ENCODE results near the gene MARK3. TPM values are rescaled to one million over a fixed set of nuclear protein-coding genes. Genes with fewer than 3 reads are reported as not detected.
A peak's percentile ranks its signal among the peaks of the same experiment; 100 is the strongest.

MARK3 gene
- total and polyA plus RNA-seq, 2 of the 4 experiments (the other 2 are of a cell fraction), result 78.5 to 80.5 TPM

DNA sequence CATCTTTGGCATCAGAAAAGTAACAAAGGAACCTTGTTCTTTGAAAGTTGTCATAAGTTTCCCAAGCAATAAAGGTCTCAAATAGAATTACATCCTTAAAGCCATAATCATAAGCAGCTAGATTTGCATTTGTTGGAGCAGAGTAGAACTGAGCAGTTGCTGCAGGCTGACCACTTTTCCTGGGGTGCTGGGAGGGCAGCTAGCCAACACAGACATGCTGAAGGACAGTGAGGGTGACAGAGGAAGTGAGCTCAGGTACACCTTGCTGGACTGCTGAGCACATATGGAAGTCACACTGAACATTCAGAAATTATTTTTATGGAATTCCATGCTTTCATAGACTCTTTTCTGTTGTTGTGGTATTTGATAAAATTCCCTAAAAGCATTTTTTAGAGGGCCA is 66.2 kb downstream of the MARK3 start:
- Histone ChIP-seq H3K4me2 (ENCODE audit: low read depth, low read length) (no peak overlapping the region), H2BK20ac (ENCODE audit: low read depth, low read length) (no peak overlapping the region), H3K4ac (ENCODE audit: low read depth, low read length) (no peak overlapping the region), H4K20me1 (ENCODE audit: insufficient read depth, low read length) (peaks cover 40% of the 10 kb centered on the region), H2BK120ac (ENCODE audit: low read depth, low read length) (no peak overlapping the region), H2AFZ (replicated peaks; ENCODE audit: low read length, poor library complexity) (no peak overlapping the region), H3K36me3 (ENCODE audit: control insufficient read depth, insufficient read depth, low read length) (peaks cover 14% of the 10 kb centered on the region), H3K4me3 (ENCODE audit: insufficient read depth, low read depth, low read length) (no peak overlapping the region), H2AK9ac (replicated peaks; ENCODE audit: low read depth, low read length, poor library complexity) (no peak overlapping the region), H4K91ac (ENCODE audit: insufficient read depth, low read depth, low read length) (no peak overlapping the region), H2BK5ac (ENCODE audit: low read depth, low read length, poor library complexity, severe bottlenecking) (no peak overlapping the region), H2AK5ac (ENCODE audit: low read depth, low read length) (no peak overlapping the region), H3K9me3 (ENCODE audit: control insufficient read depth, insufficient read depth, low read length) (no peaks in the 10 kb centered on the region), H3K14ac (replicated peaks; ENCODE audit: low read depth, low read length) (0 out of 2 replicates have a peak overlapping the region, but pooled peaks have one; percentile 37), H2BK15ac (ENCODE audit: low read depth, low read length) (no peak overlapping the region), H3K9ac (ENCODE audit: low read depth, low read length) (no peak overlapping the region), H4K8ac (ENCODE audit: low read depth in 2 of 2, low read length in 2 of 2) (no peak overlapping the region), H3K56ac (ENCODE audit: extremely low read depth, insufficient read depth, low read length) (no peak overlapping the region), H3K79me1 (ENCODE audit: low read depth in 1 of 2, low read length in 2 of 2) (peaks cover 36 to 68% of the 10 kb centered on the region in 2 experiments), H3K27me3 (ENCODE audit: control insufficient read depth, insufficient read depth, low read length) (no peaks in the 10 kb centered on the region), H4K5ac (ENCODE audit: low read depth, low read length) (no peak overlapping the region), H3K23ac (ENCODE audit: low read depth, low read length) (peak overlapping the region; percentile 63; the same call in 1 of the 2 replicates), H3K4me1 (ENCODE audit: control insufficient read depth, insufficient read depth, low read length) (peaks cover 14% of the 10 kb centered on the region), H3K9me1 (ENCODE audit: insufficient read depth, low read length) (peaks cover 19% of the 10 kb centered on the region), H3K18ac (ENCODE audit: low read depth, low read length) (no peak overlapping the region), H3K27ac (ENCODE audit: insufficient read depth, low read length) (no peak overlapping the region)
- ATAC-seq (ENCODE audit: low read depth) (no peak), DNase-seq (no peak)
- TF ChIP-seq MXI1 (IDR thresholded peaks at IDR 0.05; ENCODE audit: borderline replicate concordance, low read depth, low read length), result no peak
- dilution Hi-C loops (cut with HindIII; ENCODE audit: low sequenced_read_pairs, unreplicated experiment), result no loop called here
- intact Hi-C loops (cut with micrococcal nuclease), result no loop called here
- ChIA-PET CTCF (no interaction called here), POLR2A (ENCODE audit: unreplicated experiment) (no interaction called here)
- in situ Hi-C loops (cut with MboI; ENCODE audit: low sequenced_read_pairs), result no loop called here
- no TSS peak for BruUV-seq (replicated peaks)

All from IMR-90 (cell line).